Loucy (cell line): ENCODE data around the gene MRAS.

Source experiments
- H2AFZ ChIP-seq: fragments of 200-600 bp; sonication (generic); 2 replicates; pipeline ENCODE4 v1.6.0; 2016; ENCODE audit warnings: antibody characterized with exemption, mild to moderate bottlenecking, low read length, moderate library complexity
- H3F3A ChIP-seq: fragments of 200-600 bp; 2 replicates; pipeline ENCODE4 v1.6.0; 2016; ENCODE audit warnings: antibody characterized with exemption, low read depth, mild to moderate bottlenecking
- H3K27me3 ChIP-seq: fragments of 200-600 bp; sonication (generic); 2 replicates; pipeline ENCODE4 v1.6.1; 2014; ENCODE audit warnings: low read length, mild to moderate bottlenecking; ENCODE audit not compliant: insufficient read depth, poor library complexity, severe bottlenecking
- H3K36me3 ChIP-seq: fragments of 200-600 bp; sonication (generic); 2 replicates; pipeline ENCODE4 v1.6.1; 2016; ENCODE audit warnings: low read length; ENCODE audit not compliant: insufficient read depth
- H3K4me1 ChIP-seq: fragments of 200-600 bp; sonication (generic); 2 replicates; pipeline ENCODE4 v1.5.1; 2014; ENCODE audit warnings: low read length, mild to moderate bottlenecking; ENCODE audit not compliant: insufficient read depth, poor library complexity, severe bottlenecking
- H3K4me2 ChIP-seq: fragments of 200-600 bp; sonication (generic); 2 replicates; pipeline ENCODE4 v1.6.0; 2014; ENCODE audit warnings: antibody characterized with exemption, low read length, low read depth, mild to moderate bottlenecking; ENCODE audit not compliant: poor library complexity, severe bottlenecking
- H3K4me3 ChIP-seq: fragments of 200-600 bp; sonication (generic); 2 replicates; pipeline ENCODE4 v1.5.1; 2014; ENCODE audit warnings: low read length, mild to moderate bottlenecking, mixed read lengths; ENCODE audit not compliant: poor library complexity, severe bottlenecking
- H3K79me2 ChIP-seq: fragments of 200-600 bp; sonication (generic); 2 replicates; pipeline ENCODE4 v1.6.1; 2014; ENCODE audit warnings: low read length; ENCODE audit not compliant: insufficient read depth
- H3K9ac ChIP-seq: fragments of 200-600 bp; sonication (generic); 2 replicates; pipeline ENCODE4 v1.6.0; 2014; ENCODE audit warnings: mild to moderate bottlenecking, low read depth, low read length, moderate library complexity; ENCODE audit not compliant: poor library complexity, severe bottlenecking
- H3K9me2 ChIP-seq: fragments of 200-600 bp; sonication (generic); replicated peaks from 2 replicates; pipeline ENCODE4 v1.6.1; 2016; ENCODE audit warnings: low read depth, low read length, mixed read lengths
- H3K9me3 ChIP-seq: fragments of 200-600 bp; sonication (generic); 2 replicates; pipeline ENCODE4 v1.6.1; 2014; ENCODE audit warnings: mild to moderate bottlenecking, antibody characterized with exemption, low read length, low read depth; ENCODE audit not compliant: insufficient read depth
- H4K20me1 ChIP-seq: fragments of 200-600 bp; sonication (generic); 2 replicates; pipeline ENCODE4 v1.6.0; 2014; ENCODE audit warnings: antibody characterized with exemption, low read length, mild to moderate bottlenecking; ENCODE audit not compliant: insufficient read depth, poor library complexity, severe bottlenecking
- EZH2phosphoT487 ChIP-seq: fragments of 200-600 bp; IDR thresholded peaks from 2 replicates; pipeline ENCODE4 v1.6.1; 2018; ENCODE audit warnings: antibody characterized with exemption, mild to moderate bottlenecking, moderate library complexity, borderline replicate concordance
- TF ChIP-seq, protein P1 (sequence below): fragments of 200-600 bp; sonication (generic); conservative IDR thresholded peaks from 2 replicates; pipeline ENCODE4 v1.5.1; 2014; ENCODE audit warnings: mild to moderate bottlenecking, antibody characterized with exemption, low read length

The MRAS gene

GRCh38 chr3:138378990-138379389 lies 30.6 kb downstream of the MRAS start:
- no peaks in the 10 kb centered on the region for H3K9me2 ChIP-seq
- H3K9me3 ChIP-seq, result no peaks in the 10 kb centered on the region
- H3F3A ChIP-seq, result no peaks in the 10 kb centered on the region
- no peaks in the 10 kb centered on the region for H3K36me3 ChIP-seq
- H3K9ac ChIP-seq, result no peak overlapping the region
- no peaks in the 10 kb centered on the region for H3K79me2 ChIP-seq
- TF ChIP-seq, protein P1, sequence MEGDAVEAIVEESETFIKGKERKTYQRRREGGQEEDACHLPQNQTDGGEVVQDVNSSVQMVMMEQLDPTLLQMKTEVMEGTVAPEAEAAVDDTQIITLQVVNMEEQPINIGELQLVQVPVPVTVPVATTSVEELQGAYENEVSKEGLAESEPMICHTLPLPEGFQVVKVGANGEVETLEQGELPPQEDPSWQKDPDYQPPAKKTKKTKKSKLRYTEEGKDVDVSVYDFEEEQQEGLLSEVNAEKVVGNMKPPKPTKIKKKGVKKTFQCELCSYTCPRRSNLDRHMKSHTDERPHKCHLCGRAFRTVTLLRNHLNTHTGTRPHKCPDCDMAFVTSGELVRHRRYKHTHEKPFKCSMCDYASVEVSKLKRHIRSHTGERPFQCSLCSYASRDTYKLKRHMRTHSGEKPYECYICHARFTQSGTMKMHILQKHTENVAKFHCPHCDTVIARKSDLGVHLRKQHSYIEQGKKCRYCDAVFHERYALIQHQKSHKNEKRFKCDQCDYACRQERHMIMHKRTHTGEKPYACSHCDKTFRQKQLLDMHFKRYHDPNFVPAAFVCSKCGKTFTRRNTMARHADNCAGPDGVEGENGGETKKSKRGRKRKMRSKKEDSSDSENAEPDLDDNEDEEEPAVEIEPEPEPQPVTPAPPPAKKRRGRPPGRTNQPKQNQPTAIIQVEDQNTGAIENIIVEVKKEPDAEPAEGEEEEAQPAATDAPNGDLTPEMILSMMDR, result no peak
- no peak for TF ChIP-seq EZH2phosphoT487
- no peaks in the 10 kb centered on the region for H4K20me1 ChIP-seq
- H3K27me3 ChIP-seq, result no peaks in the 10 kb centered on the region
- H3K4me1 ChIP-seq, result no peaks in the 10 kb centered on the region
- no peak overlapping the region for H2AFZ ChIP-seq
- no peak overlapping the region for H3K4me2 ChIP-seq
- H3K4me3 ChIP-seq, result no peak overlapping the region

- Histone ChIP-seq H3K27me3 (no peaks in the 10 kb centered on the region), H3K9ac (no peak overlapping the region), H3K4me2 (no peak overlapping the region), H4K20me1 (no peaks in the 10 kb centered on the region), H3K4me3 (no peak overlapping the region), H3K36me3 (no peaks in the 10 kb centered on the region), H3K4me1 (no peaks in the 10 kb centered on the region), H3K79me2 (no peaks in the 10 kb centered on the region), H3K9me3 (no peaks in the 10 kb centered on the region), H3K9me2 (no peaks in the 10 kb centered on the region), H3F3A (no peaks in the 10 kb centered on the region), H2AFZ (no peak overlapping the region)
- no peak for TF ChIP-seq EZH2phosphoT487
- TF ChIP-seq, protein P1, result no peak
These were observed 33.1 kb downstream of the MRAS start for GRCh38 chr3:138381413-138381901.

DNA sequence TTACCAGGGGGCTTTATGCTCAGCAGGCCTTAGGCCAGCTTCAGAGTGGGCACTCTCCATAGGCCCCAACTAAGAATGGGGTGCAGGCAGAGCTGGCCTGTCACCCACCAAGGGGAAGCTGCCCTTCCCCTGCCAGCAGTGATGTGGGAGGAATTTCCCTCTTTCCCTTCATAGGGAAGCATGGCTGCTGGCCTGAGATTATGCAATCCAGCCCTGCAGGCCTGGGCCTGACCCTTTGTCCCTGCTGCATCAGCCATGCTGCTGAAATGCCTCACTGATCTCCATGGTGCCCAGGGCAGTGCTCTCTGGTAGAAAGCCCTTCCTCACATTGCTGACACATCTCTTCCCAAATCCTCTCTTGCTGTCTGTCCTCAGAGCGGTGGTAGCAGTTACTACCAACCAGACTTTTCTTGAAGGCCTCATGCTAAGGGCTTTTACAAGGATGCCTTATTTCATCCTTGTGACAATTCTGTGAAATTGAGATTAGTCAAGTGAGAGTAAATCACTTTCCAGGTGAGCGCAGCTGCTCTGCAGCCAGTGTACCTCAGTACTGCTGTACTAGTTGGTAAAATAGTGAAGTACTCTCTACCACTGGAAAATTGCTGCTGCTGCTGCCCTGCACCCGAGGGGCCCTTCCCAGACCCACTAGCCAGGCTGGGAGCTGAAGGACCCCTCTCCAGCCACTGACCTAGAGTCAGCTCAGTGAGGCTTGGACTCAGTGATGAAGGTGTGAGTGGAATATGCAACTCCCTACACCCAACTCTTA lies 33.8 kb downstream of the MRAS start:
- Histone ChIP-seq H3K9ac (no peak overlapping the region), H2AFZ (no peak overlapping the region), H3K27me3 (no peaks in the 10 kb centered on the region), H3K79me2 (no peaks in the 10 kb centered on the region), H3K9me2 (no peaks in the 10 kb centered on the region), H3F3A (no peaks in the 10 kb centered on the region), H3K9me3 (no peaks in the 10 kb centered on the region), H3K4me2 (no peak overlapping the region), H4K20me1 (no peaks in the 10 kb centered on the region), H3K4me1 (no peaks in the 10 kb centered on the region), H3K36me3 (no peaks in the 10 kb centered on the region), H3K4me3 (no peak overlapping the region)
- TF ChIP-seq, protein P1, result no peak
- no peak for TF ChIP-seq EZH2phosphoT487
